Loucy (cell line): ENCODE data around the gene PTPRN2.

Experiments used
- H2AFZ ChIP-seq: fragments of 200-600 bp; sonication (generic); 2 replicates; pipeline ENCODE4 v1.6.0; 2016; ENCODE audit warnings: antibody characterized with exemption, mild to moderate bottlenecking, low read length, moderate library complexity
- H3F3A ChIP-seq: fragments of 200-600 bp; 2 replicates; pipeline ENCODE4 v1.6.0; 2016; ENCODE audit warnings: antibody characterized with exemption, low read depth, mild to moderate bottlenecking
- H3K27me3 ChIP-seq: fragments of 200-600 bp; sonication (generic); 2 replicates; pipeline ENCODE4 v1.6.1; 2014; ENCODE audit warnings: low read length, mild to moderate bottlenecking; ENCODE audit not compliant: insufficient read depth, poor library complexity, severe bottlenecking
- H3K36me3 ChIP-seq: fragments of 200-600 bp; sonication (generic); 2 replicates; pipeline ENCODE4 v1.6.1; 2016; ENCODE audit warnings: low read length; ENCODE audit not compliant: insufficient read depth
- H3K4me1 ChIP-seq: fragments of 200-600 bp; sonication (generic); 2 replicates; pipeline ENCODE4 v1.5.1; 2014; ENCODE audit warnings: low read length, mild to moderate bottlenecking; ENCODE audit not compliant: insufficient read depth, poor library complexity, severe bottlenecking
- H3K4me2 ChIP-seq: fragments of 200-600 bp; sonication (generic); 2 replicates; pipeline ENCODE4 v1.6.0; 2014; ENCODE audit warnings: antibody characterized with exemption, low read length, low read depth, mild to moderate bottlenecking; ENCODE audit not compliant: poor library complexity, severe bottlenecking
- H3K4me3 ChIP-seq: fragments of 200-600 bp; sonication (generic); 2 replicates; pipeline ENCODE4 v1.5.1; 2014; ENCODE audit warnings: low read length, mild to moderate bottlenecking, mixed read lengths; ENCODE audit not compliant: poor library complexity, severe bottlenecking
- H3K79me2 ChIP-seq: fragments of 200-600 bp; sonication (generic); 2 replicates; pipeline ENCODE4 v1.6.1; 2014; ENCODE audit warnings: low read length; ENCODE audit not compliant: insufficient read depth
- H3K9ac ChIP-seq: fragments of 200-600 bp; sonication (generic); 2 replicates; pipeline ENCODE4 v1.6.0; 2014; ENCODE audit warnings: mild to moderate bottlenecking, low read depth, low read length, moderate library complexity; ENCODE audit not compliant: poor library complexity, severe bottlenecking
- H3K9me2 ChIP-seq: fragments of 200-600 bp; sonication (generic); replicated peaks from 2 replicates; pipeline ENCODE4 v1.6.1; 2016; ENCODE audit warnings: low read depth, low read length, mixed read lengths
- H3K9me3 ChIP-seq: fragments of 200-600 bp; sonication (generic); 2 replicates; pipeline ENCODE4 v1.6.1; 2014; ENCODE audit warnings: mild to moderate bottlenecking, antibody characterized with exemption, low read length, low read depth; ENCODE audit not compliant: insufficient read depth
- H4K20me1 ChIP-seq: fragments of 200-600 bp; sonication (generic); 2 replicates; pipeline ENCODE4 v1.6.0; 2014; ENCODE audit warnings: antibody characterized with exemption, low read length, mild to moderate bottlenecking; ENCODE audit not compliant: insufficient read depth, poor library complexity, severe bottlenecking
- EZH2phosphoT487 ChIP-seq: fragments of 200-600 bp; IDR thresholded peaks from 2 replicates; pipeline ENCODE4 v1.6.1; 2018; ENCODE audit warnings: antibody characterized with exemption, mild to moderate bottlenecking, moderate library complexity, borderline replicate concordance
- TF ChIP-seq, protein P1 (sequence below): fragments of 200-600 bp; sonication (generic); conservative IDR thresholded peaks from 2 replicates; pipeline ENCODE4 v1.5.1; 2014; ENCODE audit warnings: mild to moderate bottlenecking, antibody characterized with exemption, low read length

PTPRN2 gene

DNA sequence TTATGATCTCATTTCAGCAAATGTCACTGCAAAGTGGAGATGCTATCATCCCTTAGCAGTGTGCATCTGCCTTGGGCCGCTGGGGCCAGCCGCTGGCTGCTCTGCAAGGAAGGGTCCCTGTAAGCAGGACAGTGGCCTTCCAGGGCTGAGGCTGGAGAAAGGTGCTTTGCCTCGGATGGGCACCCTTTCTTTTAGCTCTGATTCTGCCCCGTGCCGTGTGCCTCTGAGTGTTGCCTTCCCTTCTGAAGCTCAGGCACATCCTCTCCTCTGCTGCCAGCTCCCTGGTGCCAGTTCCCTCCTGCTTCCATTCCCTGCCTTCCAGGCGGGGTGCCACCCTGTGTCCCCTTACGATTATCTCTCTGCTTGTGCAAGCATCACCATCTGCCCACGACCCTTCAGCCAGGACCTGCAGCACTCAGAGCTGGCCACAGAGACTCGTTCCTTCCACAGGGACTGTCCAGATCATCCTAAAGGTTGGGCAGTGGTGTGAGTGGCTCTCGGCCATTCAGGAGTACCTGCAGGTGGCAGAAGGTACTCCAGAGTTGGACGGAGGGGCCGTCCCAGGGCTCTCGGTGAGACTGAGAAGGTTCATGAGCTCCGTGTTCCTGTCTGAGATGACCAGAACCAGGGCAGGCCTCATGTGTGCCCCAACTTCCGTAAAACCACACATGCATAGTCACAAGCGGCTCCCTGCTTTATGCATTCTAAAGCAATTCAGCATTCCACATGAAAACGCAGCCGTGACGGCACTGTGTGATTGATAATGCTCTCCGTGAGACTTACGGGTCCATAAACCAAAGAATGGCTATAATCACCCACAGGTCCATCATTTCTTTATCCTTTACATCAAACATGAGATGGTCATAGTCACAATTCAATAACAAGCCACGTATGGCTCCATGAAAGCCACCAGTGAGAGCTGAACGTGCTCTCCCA, 879.4 kb downstream of the PTPRN2 start:
- H4K20me1 ChIP-seq: no peaks in the 10 kb centered on the region
- no peaks in the 10 kb centered on the region for H3K9me2 ChIP-seq
- H3K79me2 ChIP-seq: no peaks in the 10 kb centered on the region
- no peaks in the 10 kb centered on the region; the same call in 1 of the 2 replicates for H3K9me3 ChIP-seq
- H3F3A ChIP-seq: no peaks in the 10 kb centered on the region
- TF ChIP-seq, protein P1, sequence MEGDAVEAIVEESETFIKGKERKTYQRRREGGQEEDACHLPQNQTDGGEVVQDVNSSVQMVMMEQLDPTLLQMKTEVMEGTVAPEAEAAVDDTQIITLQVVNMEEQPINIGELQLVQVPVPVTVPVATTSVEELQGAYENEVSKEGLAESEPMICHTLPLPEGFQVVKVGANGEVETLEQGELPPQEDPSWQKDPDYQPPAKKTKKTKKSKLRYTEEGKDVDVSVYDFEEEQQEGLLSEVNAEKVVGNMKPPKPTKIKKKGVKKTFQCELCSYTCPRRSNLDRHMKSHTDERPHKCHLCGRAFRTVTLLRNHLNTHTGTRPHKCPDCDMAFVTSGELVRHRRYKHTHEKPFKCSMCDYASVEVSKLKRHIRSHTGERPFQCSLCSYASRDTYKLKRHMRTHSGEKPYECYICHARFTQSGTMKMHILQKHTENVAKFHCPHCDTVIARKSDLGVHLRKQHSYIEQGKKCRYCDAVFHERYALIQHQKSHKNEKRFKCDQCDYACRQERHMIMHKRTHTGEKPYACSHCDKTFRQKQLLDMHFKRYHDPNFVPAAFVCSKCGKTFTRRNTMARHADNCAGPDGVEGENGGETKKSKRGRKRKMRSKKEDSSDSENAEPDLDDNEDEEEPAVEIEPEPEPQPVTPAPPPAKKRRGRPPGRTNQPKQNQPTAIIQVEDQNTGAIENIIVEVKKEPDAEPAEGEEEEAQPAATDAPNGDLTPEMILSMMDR: no peak
- no peak for TF ChIP-seq EZH2phosphoT487
- no peaks in the 10 kb centered on the region for H3K4me1 ChIP-seq
- H3K4me2 ChIP-seq: no peak overlapping the region
- H3K9ac ChIP-seq: no peak overlapping the region
- H3K36me3 ChIP-seq: no peaks in the 10 kb centered on the region
- no peak overlapping the region for H3K4me3 ChIP-seq
- H3K27me3 ChIP-seq: no peaks in the 10 kb centered on the region
- H2AFZ ChIP-seq: no peak overlapping the region

DNA sequence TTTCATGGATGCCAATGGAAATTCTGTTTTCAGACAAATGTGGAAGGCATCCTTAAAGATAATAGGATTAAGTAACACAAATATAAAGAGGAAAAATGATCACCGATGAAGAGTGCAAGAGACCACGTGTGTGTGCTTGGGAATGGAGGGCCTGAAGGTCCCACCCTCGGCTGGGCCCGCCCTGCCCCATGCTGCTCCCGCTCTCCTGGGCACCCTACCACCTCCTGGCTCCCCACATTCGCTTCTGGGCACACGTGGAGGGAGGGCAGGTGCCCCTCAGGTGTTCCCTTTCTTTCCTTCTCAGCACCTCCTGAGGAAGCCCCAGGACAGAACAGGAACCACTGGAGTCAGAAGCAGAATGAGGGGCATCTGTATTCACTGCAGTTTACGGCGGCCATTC, 883.3 kb downstream of the PTPRN2 start:
- H3K4me2 ChIP-seq: no peak overlapping the region

DNA sequence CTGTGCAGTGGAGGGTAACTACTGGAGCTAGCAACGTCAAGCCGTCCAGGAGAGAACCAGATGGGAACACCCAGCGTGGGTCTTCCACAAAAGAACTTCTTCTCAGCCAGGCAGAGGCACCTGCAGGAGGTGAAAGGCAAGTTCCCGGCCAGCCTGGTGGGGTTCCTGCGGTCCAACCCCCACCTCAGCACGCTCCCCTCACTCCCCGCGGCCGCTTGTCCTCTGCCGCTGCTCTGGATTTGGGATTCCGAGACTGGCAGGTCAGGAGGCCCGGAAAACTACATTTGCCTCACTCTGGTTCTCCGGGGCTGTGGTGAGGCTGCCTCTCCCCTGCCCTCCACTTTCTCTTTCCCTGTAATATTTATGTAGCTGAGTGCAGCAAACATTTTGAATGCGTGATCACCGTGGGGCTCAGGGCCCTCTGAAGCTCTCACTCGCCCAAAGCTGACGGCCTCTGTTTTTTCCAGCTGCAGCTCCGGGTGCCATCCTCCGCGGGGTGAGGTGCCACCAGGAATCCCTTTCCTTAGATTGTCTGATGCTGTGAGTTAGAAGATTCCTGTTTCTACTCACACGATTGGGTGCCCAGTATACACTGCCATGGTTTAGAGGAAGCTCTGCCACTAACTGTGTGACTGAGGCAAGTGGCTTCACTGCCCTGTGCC, 884.0 kb downstream of the PTPRN2 start:
- H3K9ac ChIP-seq: no peak overlapping the region
- TF ChIP-seq, protein P1: no peak
- TF ChIP-seq EZH2phosphoT487: no peak
- no peaks in the 10 kb centered on the region for H3K4me1 ChIP-seq
- H3K9me2 ChIP-seq: no peaks in the 10 kb centered on the region
- H3K9me3 ChIP-seq: no peaks in the 10 kb centered on the region; the same call in 1 of the 2 replicates
- H3K79me2 ChIP-seq: no peaks in the 10 kb centered on the region
- no peak overlapping the region for H2AFZ ChIP-seq
- no peaks in the 10 kb centered on the region for H3K36me3 ChIP-seq
- no peaks in the 10 kb centered on the region for H4K20me1 ChIP-seq
- H3K4me2 ChIP-seq: no peak overlapping the region
- no peak overlapping the region for H3K4me3 ChIP-seq
- H3F3A ChIP-seq: no peaks in the 10 kb centered on the region
- H3K27me3 ChIP-seq: no peaks in the 10 kb centered on the region

More for the DNA sequence above, 883.3 kb downstream of the PTPRN2 start:
- no peaks in the 10 kb centered on the region for H3K36me3 ChIP-seq
- no peak overlapping the region for H3K9ac ChIP-seq
- H4K20me1 ChIP-seq: no peaks in the 10 kb centered on the region
- no peaks in the 10 kb centered on the region for H3K9me2 ChIP-seq
- TF ChIP-seq, protein P1: no peak
- TF ChIP-seq EZH2phosphoT487: no peak
- H3K4me3 ChIP-seq: no peak overlapping the region
- H3K9me3 ChIP-seq: no peaks in the 10 kb centered on the region; the same call in 1 of the 2 replicates
- H2AFZ ChIP-seq: no peak overlapping the region
- H3F3A ChIP-seq: no peaks in the 10 kb centered on the region
- H3K79me2 ChIP-seq: no peaks in the 10 kb centered on the region
- no peaks in the 10 kb centered on the region for H3K4me1 ChIP-seq
- H3K27me3 ChIP-seq: no peaks in the 10 kb centered on the region
